DND-41 (cell line): Measurements from ENCODE around the gene ALDH3A1.

ENCODE experiments used
- EZH2 ChIP-seq: IDR thresholded peaks from 3 replicates; pipeline ENCODE4 v1.6.1; 2012; ENCODE audit warnings: borderline replicate concordance, low read depth, mild to moderate bottlenecking, moderate library complexity, low read length, inconsistent platforms; ENCODE audit not compliant: severe bottlenecking
- TF ChIP-seq, protein P1 (sequence below): IDR thresholded peaks from 2 replicates; pipeline ENCODE4 v1.5.1; 2012; ENCODE audit warnings: borderline replicate concordance, low read length, moderate library complexity, mild to moderate bottlenecking; ENCODE audit not compliant: poor library complexity, severe bottlenecking; ENCODE audit errors: extremely low read depth

DNA sequence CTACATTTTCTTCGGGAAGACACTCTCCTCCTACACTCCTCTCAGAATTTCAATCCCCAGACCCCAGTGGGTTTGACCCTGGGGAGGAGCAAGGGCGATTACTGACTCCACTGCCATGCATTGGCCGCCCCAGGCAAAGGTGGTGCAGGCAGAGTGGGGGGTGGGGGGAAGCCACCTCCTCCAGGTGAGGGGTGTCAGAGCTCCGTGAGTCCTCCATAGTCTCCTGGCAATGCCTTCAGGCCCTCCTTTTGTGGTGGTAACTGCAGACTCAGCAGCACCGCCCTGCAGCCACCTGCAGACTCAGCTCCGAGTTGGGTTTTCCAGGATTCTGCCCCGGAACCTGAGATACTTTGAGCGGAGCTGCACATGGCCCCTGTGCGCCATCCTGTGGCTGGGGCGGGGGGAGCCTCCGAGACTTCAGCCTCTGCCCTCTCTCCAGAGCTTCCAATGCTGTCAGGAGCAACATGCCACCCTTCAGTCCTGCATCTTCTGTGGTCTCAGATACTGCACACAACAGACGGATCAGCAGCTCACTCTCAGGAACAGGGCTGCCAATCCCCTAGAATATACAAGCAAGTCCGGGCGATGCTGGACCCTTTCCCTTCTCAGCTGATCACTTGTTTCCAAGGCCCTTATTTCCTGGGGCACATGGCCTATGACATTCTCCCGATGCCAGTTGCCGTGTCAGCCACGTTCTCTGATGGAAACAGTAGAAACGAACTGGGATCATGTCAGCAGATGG lies 29.3 kb downstream of the ALDH3A1 start:
- TF ChIP-seq, protein P1, sequence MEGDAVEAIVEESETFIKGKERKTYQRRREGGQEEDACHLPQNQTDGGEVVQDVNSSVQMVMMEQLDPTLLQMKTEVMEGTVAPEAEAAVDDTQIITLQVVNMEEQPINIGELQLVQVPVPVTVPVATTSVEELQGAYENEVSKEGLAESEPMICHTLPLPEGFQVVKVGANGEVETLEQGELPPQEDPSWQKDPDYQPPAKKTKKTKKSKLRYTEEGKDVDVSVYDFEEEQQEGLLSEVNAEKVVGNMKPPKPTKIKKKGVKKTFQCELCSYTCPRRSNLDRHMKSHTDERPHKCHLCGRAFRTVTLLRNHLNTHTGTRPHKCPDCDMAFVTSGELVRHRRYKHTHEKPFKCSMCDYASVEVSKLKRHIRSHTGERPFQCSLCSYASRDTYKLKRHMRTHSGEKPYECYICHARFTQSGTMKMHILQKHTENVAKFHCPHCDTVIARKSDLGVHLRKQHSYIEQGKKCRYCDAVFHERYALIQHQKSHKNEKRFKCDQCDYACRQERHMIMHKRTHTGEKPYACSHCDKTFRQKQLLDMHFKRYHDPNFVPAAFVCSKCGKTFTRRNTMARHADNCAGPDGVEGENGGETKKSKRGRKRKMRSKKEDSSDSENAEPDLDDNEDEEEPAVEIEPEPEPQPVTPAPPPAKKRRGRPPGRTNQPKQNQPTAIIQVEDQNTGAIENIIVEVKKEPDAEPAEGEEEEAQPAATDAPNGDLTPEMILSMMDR = peak; percentile 13
- no peak for TF ChIP-seq EZH2
